ENCODE measurements around the gene NACC2.

Gene NACC2

GRCh38 chr9:136052991-136053756 is 41.9 kb downstream of the NACC2 start:
- no peak for TF ChIP-seq CTCF (IDR thresholded peaks at IDR 0.05)
- Histone ChIP-seq H3K27me3 (no peaks in the 10 kb centered on the region), H3K27ac (peak overlapping the region; percentile 62), H3K9me3 (no peaks in the 10 kb centered on the region), H3K4me3 (peak overlapping the region; percentile 46 to 63), H3K4me1 (peaks cover 0 to 83% (median 66%) of the 10 kb centered on the region in 4 donors), H3K36me3 (peaks cover 6 to 20% (median 20%) of the 10 kb centered on the region in 3 donors)
- DNase-seq: no peak
- intact Hi-C loops (cut with DNase I; ENCODE audit: low total_unique reads): loop anchor here (5.0 kb wide), 1 partner anchor 34 kb away; no protein-coding TSS in a partner anchor

DNA sequence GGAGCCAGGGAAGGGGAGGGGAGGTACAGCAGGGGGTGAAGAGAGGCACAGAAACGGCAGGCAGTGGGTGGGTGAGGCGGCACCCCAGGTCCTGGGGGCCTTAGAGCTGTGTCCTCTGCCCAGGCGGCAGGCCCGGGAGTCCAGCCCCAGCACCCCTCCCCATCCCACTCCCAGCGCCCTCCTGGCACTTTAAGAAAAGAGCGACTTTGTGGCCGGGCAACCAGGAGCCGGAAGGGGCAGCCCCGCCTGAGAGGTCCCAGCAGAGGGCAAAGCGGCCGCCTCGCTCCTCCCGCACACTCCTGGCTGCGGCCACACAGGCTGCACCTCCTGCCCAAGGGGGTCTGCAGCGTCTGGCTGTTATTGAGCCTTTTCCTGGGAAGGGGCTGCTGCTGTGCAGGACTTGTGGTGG is 42.6 kb downstream of the NACC2 start:
- peaks cover 6 to 27% (median 27%) of the 10 kb centered on the region in 3 donors for H3K36me3 ChIP-seq
- H3K9me3 ChIP-seq: no peaks in the 10 kb centered on the region
- intact Hi-C loops (cut with DNase I; ENCODE audit: low total_unique reads): loop anchor here (5.0 kb wide), 1 partner anchor 35 kb away; no protein-coding TSS in a partner anchor
- peak in 1 of 2 donors; percentile 68 for DNase-seq
- H3K27ac ChIP-seq: peak overlapping the region; percentile 62
- H3K4me1 ChIP-seq: peaks cover 0 to 82% (median 61%) of the 10 kb centered on the region in 4 donors
- TF ChIP-seq CTCF (IDR thresholded peaks at IDR 0.05): no peak
- H3K4me3 ChIP-seq: peak overlapping the region; percentile 46 to 63
- H3K27me3 ChIP-seq: no peaks in the 10 kb centered on the region

GRCh38 chr9:136051837-136052471 is 43.1 kb downstream of the NACC2 start:
- Histone ChIP-seq H3K27ac (peak overlapping the region; percentile 62), H3K4me3 (peak overlapping the region; percentile 46 to 63), H3K9me3 (no peaks in the 10 kb centered on the region), H3K27me3 (no peaks in the 10 kb centered on the region), H3K36me3 (peaks cover 6 to 32% (median 32%) of the 10 kb centered on the region in 3 donors), H3K4me1 (peaks cover 0 to 81% (median 57%) of the 10 kb centered on the region in 4 donors)
- intact Hi-C loops (cut with DNase I; ENCODE audit: low total_unique reads): loop anchor here (5.0 kb wide), 1 partner anchor 35 kb away; no protein-coding TSS in a partner anchor
- TF ChIP-seq CTCF (IDR thresholded peaks at IDR 0.05): no peak
- peak in 1 of 2 donors; percentile 78 for DNase-seq

- Histone ChIP-seq H3K27ac (peak overlapping the region; percentile 38 to 62), H3K36me3 (peaks cover 6 to 38% (median 37%) of the 10 kb centered on the region in 3 donors), H3K4me3 (peak overlapping the region; percentile 46 to 63), H3K27me3 (no peaks in the 10 kb centered on the region), H3K4me1 (peaks cover 0 to 76% (median 54%) of the 10 kb centered on the region in 4 donors), H3K9me3 (no peaks in the 10 kb centered on the region)
- DNase-seq: peak in 1 of 2 donors; percentile 64
- TF ChIP-seq CTCF (IDR thresholded peaks at IDR 0.05): no peak
- intact Hi-C loops (cut with DNase I; ENCODE audit: low total_unique reads): loop anchor here (5.0 kb wide), 1 partner anchor 36 kb away; no protein-coding TSS in a partner anchor
These were observed 43.6 kb downstream of the NACC2 start for GRCh38 chr9:136051453-136051836.

- H3K27ac ChIP-seq: peak overlapping the region; percentile 38 to 62
- H3K9me3 ChIP-seq: no peaks in the 10 kb centered on the region
- H3K4me3 ChIP-seq: peak overlapping the region; percentile 46 to 63
- no peak for TF ChIP-seq CTCF (IDR thresholded peaks at IDR 0.05)
- peaks cover 6 to 43% (median 43%) of the 10 kb centered on the region in 3 donors for H3K36me3 ChIP-seq
- peaks cover 0 to 75% (median 52%) of the 10 kb centered on the region in 4 donors for H3K4me1 ChIP-seq
- no peak for DNase-seq
- H3K27me3 ChIP-seq: no peaks in the 10 kb centered on the region
- intact Hi-C loops (cut with DNase I; ENCODE audit: low total_unique reads): loop anchor here (5.0 kb wide), 1 partner anchor 36 kb away; no protein-coding TSS in a partner anchor
These were observed 44.2 kb downstream of the NACC2 start for GRCh38 chr9:136050701-136051452.

Measured in tibial artery (tissue), 4 donors.